GM19351 (cell line): ENCODE measurements around the gene KIF5A.

Experiments used
- ATAC-seq: cut with Tn5 transposase; IDR thresholded peaks from one replicate; pipeline ENCODE4 v1.9.1; 2021; ENCODE audit warnings: mild to moderate bottlenecking, moderate library complexity; ENCODE audit not compliant: unreplicated experiment

Gene KIF5A

GRCh38 chr12:57519796-57520052 is 30.1 kb upstream of the KIF5A start:
- peak; percentile 10 for ATAC-seq

DNA sequence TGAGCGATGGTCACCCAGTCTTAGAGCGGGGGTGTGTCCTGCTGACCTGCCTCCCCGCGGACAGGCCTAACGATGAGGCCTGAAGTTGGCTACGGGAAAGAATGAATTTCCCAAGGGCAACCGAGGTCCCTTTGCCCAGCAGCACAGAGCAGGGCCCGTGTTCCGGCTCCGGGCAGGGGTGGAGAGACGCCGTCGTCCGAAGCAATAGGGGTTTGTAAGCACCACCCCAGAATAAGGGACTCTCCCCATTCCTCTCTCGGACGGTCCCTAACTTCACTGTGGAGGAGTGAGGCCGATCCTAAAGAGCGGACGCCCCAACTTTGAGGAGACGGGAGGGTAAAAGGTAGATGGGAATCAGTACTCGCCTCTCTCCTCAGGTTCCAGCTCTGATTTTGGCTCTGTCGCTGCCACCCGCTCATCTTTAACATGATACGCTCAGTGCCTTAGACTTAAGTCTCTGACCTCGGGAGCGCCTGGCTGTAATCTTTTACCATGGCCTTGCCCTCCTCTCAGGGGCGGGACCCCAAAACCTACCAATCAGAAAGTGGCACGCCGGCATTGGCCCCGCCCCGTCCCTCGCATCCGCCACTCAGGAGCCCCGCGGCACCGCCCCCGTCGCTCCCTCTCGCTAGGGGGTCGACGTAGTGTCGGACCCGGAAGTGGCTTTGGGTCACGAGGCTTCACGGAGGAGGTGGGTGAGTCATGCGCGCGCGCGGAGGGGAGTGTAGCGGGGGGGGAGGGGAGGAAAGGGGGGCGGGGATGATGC is 29.6 kb upstream of the KIF5A start, which contains the start of gene DDIT3:
DDIT3 (minus strand) TSS at position 462 of the 766 bp plus-strand sequence. CDS start 3,108 bp downstream, outside the sequence.
- ATAC-seq, result peak; percentile 66

- no peak for ATAC-seq
These were observed 28.3 kb upstream of the KIF5A start for GRCh38 chr12:57521525-57522010.

GRCh38 chr12:57522011-57522886 is 27.6 kb upstream of the KIF5A start, which contains the start of gene MBD6:
Gene MBD6 (plus strand): TSS chr12:57522824. CDS start chr12:57524304, 1,480 bp downstream.
- peak; percentile 34 for ATAC-seq

- ATAC-seq, result no peak
These were observed 26.7 kb upstream of the KIF5A start for GRCh38 chr12:57522887-57523705.

DNA sequence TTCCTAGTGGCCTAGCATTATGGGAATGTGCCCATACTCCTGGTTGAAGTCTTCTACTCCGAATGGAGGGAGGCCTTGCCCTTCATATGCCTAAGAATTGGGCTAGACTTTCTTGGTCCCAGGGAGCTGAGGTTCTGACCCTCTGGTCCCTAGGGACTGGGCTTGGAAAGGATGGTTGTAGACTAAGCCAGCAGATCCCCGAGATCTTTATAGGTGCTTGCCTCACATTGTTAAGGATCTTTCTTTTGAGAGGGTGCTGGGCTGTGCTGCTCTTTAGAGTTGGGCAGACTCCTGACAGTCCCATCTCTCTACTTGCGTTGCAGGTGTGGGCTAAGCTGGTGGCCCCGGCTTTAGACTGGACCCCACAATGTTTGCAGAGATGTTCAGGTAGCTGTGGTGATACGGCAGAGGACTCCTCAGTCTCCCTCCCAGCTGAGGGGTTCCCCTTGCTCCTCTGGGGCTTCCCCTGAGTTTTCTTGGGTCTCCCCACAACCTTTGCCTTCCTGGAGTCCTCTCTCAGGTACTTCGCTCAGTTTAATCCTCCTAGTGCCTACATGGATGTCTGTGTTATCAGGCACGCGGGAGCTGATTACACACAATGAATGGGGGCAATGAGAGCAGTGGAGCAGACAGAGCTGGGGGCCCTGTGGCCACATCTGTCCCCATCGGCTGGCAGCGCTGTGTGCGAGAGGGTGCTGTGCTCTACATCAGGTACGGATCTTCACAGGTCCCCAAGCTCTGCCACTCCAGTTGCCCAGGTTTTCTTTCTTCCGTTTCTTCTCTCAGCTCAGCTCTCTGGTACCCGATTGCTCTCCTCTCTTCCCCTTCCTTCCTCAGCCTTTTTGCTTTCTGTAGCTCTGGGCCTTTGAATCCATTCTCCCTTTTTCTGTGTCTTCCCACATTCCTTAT is 25.9 kb upstream of the KIF5A start:
- no peak for ATAC-seq

- no peak for ATAC-seq
These were observed 24.8 kb upstream of the KIF5A start for GRCh38 chr12:57524814-57525614.

- ATAC-seq, result no peak
These were observed 24.0 kb upstream of the KIF5A start for GRCh38 chr12:57525615-57526383.

GRCh38 chr12:57526477-57527126 is 23.2 kb upstream of the KIF5A start:
- ATAC-seq, result no peak

DNA sequence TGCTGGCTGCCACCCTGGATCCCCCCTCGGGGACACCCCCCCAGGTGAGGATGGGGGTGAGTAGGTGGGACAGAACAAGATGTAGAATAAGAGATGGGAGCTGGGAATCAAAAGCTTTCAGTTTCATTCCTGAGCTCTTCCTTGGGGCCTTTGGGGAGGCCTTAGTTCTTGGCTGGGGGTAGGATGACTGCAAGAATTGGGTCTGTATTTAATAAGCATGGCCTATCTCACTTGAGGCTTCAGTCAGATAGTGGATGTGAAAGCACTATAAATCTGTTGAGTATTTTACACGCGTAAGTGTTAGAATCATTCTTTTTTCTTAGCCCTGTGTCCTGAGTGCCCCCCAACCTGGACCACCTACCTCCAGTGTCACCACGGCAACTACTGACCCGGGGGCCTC is 22.7 kb upstream of the KIF5A start:
- ATAC-seq, result no peak

DNA sequence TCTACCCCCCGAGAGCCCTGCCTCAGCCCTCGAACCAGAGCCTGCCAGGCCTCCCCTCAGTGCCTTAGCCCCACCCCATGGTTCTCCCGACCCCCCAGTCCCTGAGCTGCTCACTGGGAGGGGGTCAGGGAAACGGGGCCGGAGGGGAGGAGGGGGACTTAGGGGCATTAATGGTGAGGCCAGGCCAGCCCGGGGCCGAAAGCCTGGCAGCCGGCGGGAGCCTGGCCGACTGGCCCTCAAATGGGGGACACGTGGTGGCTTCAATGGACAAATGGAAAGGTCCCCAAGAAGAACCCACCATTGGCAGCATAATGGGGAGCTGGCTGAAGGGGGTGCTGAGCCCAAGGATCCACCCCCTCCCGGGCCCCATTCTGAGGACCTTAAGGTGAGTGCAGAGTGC is 21.7 kb upstream of the KIF5A start:
- ATAC-seq, result no peak

DNA sequence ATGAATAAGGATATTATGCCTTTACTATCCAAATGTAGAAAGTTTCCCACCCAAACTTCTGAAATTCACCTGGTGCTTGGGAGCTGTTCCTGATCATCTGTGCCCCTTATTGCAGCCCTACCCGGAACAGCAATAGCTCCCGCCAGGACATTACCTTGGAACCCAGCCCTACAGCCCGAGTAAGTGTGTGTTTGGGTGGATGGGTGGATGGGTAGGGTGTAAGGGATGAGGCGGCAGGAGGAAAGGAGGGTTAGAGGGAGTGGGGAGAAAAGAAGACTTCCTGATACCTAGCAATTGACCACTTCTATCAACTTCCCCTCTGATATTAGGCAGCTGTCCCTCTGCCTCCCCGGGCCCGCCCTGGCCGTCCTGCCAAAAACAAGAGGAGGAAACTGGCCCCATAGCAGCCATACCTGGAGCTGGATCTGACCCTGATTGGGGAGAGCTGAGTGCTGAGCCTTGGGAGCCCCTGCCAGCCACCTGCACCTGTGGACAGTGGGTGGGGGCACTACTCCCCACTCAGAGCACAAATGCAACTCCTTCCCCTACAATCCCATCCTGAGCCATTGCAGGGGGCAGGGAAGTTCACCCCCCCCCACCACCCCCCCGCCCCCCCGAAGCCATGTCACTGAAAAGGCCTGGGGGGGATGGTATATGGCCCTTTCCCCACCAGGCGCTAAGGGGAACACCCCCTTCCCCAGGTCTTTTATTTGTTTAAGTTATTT is 20.9 kb upstream of the KIF5A start:
- no peak for ATAC-seq

DNA sequence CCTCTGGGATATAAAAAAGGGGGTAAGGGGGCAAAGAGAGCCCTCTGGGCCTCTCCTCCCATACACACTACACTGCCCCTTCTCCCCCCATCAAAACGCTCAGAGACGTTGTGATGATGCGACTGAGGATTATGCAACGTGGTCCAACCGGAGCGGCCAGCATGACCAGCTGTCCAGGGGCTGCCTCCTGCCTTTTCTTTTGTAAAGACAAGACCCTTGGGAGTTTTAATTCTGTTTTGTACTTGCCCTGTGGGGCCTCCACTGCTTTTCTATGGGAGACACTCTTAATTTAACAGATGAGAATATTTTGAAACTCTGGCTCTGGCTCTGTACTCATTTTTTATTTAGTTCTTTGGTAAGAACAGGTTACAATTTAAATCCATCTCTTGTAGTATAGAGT is 20.0 kb upstream of the KIF5A start:
- no peak for ATAC-seq

DNA sequence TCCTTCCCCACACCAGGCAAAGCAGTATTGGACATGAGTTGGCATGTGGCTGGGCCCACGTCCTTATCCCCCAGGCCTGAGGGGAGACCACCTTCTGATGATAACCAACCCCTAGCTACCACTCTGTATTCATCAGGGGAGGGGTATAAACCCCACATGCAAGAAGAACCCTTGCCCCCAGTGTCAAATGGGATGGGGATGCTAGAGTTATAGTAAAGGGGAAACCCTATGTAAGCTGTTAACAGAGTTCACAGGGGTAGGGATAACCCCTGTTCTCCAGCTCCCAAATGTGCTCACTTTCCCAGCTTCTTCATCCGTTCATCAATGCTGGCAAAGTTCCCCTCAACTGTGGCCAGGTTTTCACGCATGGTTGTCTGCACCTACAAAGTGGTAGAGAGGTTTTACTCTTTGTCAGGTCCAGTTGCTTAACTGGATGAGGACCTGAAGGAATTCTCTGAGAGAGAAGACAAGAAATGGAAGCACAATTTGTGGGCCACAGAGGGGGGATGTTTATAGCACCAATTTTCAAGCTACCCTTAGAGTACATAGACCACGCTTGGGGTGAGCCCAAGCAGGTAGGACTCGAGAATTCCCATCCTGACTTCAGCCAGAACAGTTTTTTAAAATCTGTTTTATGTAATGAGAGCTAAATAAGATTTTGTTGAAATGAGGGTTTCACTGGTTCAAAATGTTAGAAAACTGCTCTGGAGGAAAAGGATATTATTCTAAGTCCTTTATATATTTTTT is 19.3 kb upstream of the KIF5A start:
- no peak for ATAC-seq

DNA sequence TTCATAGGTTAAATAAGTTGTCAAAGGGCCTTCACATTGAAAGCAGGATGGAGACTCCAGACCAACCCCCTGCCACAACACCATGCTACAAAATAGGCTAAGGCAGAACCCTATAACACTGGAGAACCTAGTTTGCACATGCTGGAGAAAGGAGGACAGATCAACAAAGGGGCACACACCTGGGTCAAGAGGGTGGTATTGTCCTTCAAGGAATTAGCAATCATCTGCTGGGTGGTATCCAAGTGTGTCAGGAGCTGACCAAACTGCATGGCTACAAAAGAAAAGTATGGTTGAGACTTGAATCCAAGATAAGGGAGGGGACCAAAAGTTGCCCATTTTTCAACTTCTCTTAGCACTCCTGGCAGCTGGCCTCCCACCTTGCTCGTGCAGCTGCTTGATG is 18.0 kb upstream of the KIF5A start:
- ATAC-seq, result no peak

DNA sequence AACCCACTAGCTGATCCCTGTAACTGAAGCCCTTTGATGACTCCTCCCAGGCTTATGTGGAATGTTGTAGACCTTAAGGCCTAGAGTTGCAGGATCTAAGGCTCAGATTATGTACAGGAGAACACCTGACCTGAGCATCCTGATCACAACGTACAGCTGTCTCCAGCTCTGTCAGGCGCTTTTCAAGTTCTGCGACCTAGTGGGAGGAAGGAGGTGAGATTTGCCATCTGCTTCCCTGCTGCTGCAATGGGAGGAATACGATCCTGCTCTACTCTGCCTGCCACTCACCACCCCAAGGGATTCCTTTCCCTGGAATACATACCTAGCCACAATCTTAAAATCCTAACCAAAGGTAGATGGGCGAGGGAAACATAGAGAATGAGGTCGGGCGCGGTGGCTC is 16.7 kb upstream of the KIF5A start:
- ATAC-seq, result no peak

DNA sequence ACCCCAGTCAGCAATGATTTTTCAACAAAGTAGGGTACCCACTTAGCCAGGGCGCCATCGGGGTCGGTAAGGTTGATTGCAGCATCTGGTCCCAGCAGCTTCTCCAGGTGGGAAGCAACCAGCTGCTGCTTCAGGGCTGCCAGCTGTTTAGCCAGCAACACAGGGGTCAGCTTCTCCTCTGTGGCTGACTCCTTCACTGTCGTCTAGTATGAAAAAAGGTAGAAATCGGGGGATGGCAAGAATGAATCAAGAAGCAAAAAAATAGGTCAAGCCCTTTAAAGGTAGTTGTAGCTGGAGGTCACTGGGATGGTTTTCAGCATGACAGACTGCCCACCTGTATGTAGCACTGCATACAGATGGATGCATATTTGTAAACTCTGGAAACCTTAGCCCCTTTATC is 15.6 kb upstream of the KIF5A start:
- ATAC-seq, result no peak
